ENCODE results near the gene TBCEL.
"Not testable (repeated sequence)": the region's sequence is repeated elsewhere in the genome, so short reads cannot be mapped to it uniquely, and the experiment has no call there.

TBCEL gene, protein sequence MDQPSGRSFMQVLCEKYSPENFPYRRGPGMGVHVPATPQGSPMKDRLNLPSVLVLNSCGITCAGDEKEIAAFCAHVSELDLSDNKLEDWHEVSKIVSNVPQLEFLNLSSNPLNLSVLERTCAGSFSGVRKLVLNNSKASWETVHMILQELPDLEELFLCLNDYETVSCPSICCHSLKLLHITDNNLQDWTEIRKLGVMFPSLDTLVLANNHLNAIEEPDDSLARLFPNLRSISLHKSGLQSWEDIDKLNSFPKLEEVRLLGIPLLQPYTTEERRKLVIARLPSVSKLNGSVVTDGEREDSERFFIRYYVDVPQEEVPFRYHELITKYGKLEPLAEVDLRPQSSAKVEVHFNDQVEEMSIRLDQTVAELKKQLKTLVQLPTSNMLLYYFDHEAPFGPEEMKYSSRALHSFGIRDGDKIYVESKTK

DNA sequence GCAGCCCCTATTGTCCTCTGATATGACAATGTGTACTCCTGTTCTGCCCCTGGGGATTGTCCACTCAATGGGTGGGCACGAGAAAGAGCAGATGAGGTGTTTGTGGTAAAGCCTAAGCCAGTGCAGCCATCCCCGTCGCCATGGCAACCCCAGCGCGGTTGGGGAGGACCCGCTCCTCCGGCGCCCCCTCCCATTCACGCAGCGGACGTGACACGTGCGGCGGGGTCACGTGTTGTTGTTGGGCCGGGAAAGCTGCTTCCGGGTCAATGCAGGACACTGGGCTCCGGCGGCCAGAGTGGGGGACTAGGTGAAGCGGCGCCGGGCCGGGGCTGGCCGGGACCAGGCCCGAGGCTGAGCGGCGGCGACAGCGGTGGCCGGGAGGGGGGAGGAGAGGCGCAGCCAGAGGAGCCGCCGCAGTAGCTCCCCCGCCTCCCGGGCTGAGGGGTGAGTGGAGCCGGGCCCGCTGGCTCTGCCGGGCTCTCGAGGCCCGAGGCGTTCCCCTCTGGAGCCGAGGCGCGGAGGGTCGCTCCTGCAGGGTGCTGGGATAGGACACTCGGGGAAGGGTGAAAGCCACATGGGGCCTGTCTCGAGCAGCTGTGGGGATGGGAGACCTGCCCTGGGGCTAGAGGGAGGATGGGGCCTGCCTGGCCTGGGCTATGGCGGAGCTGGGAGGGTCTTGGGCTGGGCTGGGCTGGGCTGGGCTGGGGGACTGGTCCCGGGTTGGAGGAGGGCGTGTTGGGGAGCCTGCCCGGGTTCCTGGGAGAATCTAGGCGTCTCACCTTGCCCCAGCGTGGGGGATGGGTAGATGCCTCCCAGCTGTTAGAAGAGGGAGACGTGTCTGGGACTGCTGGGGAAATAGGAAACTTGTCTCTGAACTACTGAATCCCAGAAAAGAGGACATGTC is at the start of gene TBCEL:
Gene TBCEL (plus strand): TSS at position 255 of the 904 bp plus-strand sequence. CDS start 21,589 bp downstream, outside the sequence.
- peak; percentile 3 for FAIRE-seq

DNA sequence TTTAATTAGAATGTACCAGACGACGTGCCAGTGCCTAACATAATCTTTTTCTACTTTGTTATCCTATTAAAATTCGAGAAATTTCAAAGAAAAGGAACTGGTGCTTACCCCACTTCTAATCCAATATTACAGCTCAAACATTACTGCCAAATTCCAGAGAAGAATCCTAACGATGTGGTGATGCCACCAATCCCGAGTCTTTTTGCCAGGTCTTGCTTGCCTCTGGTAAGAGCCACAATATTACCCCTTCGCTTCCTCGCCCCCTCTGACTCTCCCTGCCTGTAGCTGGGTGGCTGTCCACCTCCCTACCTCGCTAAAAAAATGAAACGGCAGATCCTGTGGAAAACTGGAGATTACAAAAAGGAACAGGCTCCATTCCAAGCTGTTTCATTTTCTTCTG is 49.4 kb upstream of the TBCEL start:
- FAIRE-seq, result no peak

- no peak for FAIRE-seq
These were observed 48.9 kb upstream of the TBCEL start for GRCh38 chr11:120974965-120975364.

DNA sequence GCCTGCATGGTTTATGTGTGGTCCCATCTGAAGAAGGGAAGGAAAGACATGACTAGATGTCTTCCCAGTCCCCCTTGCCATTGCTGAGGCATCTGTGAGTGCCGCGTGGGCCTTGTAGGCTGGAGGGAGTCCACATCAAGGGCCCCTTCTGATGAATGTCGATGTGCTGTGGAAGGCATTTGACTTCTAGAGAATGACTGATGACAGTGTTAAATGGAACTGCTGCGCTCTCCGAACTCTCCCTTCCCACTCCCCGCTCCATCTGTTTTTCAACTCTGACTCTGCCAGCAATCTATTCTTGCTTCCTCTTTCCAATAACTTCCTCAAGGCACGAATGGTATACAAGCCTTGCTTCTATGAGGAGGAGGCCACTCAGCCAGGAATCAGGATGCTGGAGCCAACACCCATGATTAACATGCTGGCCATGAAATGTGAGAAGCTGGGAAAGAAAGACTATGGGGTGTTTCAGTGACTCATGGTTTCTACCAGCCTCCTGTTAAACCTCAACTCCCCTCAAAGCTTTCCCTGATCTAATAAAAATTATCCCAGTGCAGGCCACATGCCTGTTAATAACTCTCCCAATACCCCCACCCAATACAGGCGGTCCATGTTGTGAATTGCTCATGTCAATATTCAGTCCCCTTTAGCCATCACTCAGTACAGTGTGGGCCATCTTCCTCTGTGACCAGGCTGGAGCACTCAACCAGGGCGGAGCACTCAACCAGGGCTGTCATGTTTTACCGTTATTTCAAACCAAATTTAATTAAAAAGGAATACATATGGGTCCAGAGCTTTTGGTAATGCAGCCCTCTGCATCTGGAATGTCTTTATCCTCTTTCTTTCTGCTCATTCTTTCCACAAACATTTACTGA is 46.4 kb upstream of the TBCEL start:
- no peak for FAIRE-seq

DNA sequence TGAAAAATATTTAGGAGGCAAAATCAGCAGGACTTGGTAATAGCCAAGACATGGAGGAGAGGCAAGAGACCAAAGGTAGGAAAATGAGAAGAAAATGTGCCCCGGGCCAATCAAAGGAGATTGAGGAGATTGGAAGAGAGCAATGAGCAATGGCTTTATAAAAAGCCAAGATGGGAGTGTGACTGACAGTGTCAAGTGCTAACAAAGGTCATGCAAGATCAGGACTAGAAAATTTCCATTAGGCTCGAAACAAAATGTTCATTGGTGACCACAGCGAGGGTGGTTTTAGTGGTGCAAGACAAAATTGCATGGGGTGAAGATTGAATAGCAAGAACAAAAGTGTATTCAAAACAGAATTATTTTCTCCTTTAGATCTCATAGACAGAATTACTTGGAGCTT is 45.2 kb upstream of the TBCEL start:
- FAIRE-seq, result no peak

- FAIRE-seq, result no peak
These were observed 38.0 kb upstream of the TBCEL start for GRCh38 chr11:120985718-120986569.

DNA sequence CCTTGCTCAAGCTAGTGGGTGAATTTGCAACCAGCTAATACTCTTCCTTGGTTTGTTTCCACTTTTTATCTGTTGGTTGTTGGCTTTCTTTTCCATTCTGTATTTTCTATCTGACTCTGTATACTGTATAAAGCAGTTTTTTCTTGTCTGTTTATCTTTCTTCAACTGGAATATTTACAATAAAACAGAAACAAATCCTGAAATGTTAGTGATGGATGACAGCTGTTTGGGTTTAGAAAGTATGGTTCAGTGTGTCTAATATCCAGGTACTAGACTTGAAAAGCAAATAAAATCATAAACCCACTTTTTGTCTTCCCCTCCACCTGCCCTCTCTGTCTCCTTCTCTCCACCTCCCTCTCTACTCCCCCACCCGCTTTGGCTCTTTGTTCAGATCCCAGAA is 35.3 kb upstream of the TBCEL start:
- no peak for FAIRE-seq

- FAIRE-seq, result no peak
These were observed 31.8 kb upstream of the TBCEL start for GRCh38 chr11:120991830-120992686.

- no peak for FAIRE-seq
These were observed 29.6 kb upstream of the TBCEL start for GRCh38 chr11:120994091-120994859.

- FAIRE-seq, result no peak
These were observed 28.7 kb upstream of the TBCEL start for GRCh38 chr11:120995184-120995583.

DNA sequence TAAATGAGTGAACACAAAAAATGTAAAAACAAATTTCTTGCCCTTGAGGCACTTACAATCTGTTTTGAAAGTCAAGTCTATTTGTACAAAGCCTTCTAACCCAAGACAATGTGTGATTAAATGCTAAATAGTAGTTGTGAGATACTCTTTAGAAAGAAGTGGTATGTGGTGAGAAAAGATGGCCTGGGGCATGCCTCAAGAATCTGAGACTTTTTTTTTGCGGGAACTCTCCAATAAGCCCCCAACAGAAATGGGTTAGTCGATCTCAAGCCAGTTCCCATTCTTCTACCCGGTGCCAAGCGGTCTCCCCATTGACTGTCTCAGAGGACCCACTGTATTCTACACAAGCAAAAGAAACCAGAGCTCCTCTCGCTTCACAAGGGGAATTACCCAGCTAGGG is 26.9 kb upstream of the TBCEL start:
- no peak for FAIRE-seq

GRCh38 chr11:120998581-120998980 is 25.3 kb upstream of the TBCEL start:
- FAIRE-seq, result no peak

GRCh38 chr11:121004206-121004840 is 19.6 kb upstream of the TBCEL start:
- no peak for FAIRE-seq

GRCh38 chr11:121006922-121007321 is 17.0 kb upstream of the TBCEL start:
- FAIRE-seq, result no peak

DNA sequence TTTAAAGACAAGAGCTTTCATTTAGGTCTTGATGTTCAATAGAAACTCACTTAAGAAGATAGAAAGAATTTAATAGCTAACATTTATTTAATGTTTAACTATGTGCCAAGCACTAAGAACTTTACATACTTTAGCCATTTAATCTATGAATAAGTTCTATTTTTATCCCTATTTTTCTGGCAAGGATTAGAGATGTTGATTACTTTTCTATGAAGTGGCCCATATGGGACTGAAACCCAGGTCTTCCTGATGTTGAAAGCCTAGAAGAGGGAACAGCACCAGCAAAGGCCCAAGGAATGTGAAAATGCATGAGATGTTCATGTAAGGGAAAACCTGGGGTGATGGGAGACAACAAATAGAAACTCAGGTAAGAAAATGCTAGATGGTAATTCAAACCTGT is 15.4 kb upstream of the TBCEL start:
- FAIRE-seq, result no peak

GRCh38 chr11:121012091-121012490 is 11.8 kb upstream of the TBCEL start:
- FAIRE-seq, result no peak

DNA sequence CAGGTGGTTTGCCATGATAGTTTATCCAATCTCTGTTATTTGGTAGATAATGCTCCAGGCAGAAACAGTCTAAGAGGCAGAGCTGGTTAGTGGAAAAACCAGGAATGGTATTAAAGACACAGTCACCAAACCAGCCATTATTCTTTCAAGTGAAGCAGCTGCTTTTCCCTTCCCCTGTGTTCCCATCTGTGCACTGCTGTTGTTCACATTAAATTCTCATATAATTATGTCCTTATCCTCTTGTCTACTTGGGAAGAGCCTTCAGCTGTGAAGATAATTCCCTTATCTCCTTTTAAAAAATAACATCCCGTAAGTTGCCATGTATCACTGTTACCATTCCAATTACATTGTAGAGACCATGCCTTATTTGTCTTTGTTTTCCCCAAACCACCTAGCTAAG is 5.2 kb upstream of the TBCEL start:
- FAIRE-seq, result no peak

DNA sequence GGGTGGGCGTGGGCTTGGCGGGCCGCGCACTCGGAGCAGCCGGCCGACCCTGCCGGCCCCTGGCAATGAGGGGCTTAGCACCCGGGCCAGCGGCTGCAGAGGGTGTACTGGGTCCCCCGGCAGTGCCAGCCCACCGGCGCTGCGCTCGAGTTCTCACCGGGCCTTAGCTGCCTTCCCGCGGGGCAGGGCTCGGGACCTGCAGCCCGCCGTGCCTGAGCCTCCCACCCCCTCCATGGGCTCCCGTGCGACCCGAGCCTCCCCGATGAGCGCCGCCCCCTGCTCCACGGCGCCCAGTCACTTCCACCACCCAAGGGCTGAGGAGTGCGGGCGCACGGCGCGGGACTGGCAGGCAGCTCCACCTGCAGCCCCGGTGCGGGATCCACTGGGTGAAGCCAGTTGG is 2.2 kb upstream of the TBCEL start:
- FAIRE-seq, result not testable (repeated sequence)

DNA sequence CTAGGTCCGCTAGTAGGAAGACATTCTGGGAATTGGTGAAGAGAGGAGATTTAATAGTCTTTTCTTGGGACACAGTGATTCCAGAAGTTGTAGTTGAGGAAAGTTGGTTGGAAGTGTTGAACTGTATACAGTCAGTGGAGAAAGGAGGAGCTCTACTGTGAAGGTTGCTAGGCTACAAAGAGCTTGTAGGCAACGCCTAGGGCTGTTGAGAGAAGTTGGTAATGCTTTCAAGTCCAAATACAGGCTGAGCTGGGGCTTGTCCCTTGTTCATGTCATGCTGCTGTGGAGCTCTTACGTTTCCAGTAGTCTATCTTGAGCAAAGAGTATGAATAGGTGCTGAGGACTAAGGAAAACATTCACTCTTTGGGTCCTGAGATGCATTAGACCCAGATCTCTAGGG is 1.1 kb downstream of the TBCEL start:
- no peak for FAIRE-seq

DNA sequence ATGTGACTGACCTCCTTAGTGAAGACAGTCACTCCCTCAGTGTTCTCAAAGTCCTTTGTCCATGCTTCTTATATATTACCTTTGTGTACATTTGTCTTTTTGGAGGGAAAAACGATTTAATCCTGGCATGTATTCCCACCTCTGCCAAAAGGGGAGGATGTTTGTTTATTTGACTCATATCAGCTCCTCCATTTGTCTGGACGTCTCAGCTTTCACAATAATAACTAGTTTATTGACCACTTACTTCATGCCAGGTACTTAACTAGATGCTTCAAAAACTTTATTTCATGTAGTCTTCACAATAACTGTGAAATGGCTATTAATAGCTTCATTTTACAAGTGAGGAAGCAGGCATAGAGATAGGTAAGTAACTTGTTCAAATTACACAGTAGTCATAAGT is 5.3 kb downstream of the TBCEL start:
- no peak for FAIRE-seq
